Cardiac muscle cell (in vitro differentiated cells and primary cell): ENCODE measurements around the gene MGAT5B. TPM values are rescaled to one million over a fixed set of nuclear protein-coding genes. Genes with fewer than 3 reads are reported as not detected.

Experiments used
- DNase-seq, 2 donors: peaks; one replicate each; pipeline versions ENCODE4 v3.0.0 to v3.0.0-alpha.2; 2010 to 2017; ENCODE audit warnings: low read depth in 1 of 2, low spot score in 1 of 2
- H3K27ac ChIP-seq: fragments of 200-600 bp; sonication (generic); 2 replicates; pipeline ENCODE4 v1.5.1; 2016
- H3K27me3 ChIP-seq: fragments of 200-600 bp; sonication (generic); 2 replicates; pipeline ENCODE4 v1.6.0; 2016; ENCODE audit warnings: control low read depth
- H3K36me3 ChIP-seq: fragments of 200-600 bp; sonication (generic); 2 replicates; pipeline ENCODE4 v1.5.1; 2016; ENCODE audit warnings: control low read depth
- H3K4me1 ChIP-seq: fragments of 200-600 bp; sonication (generic); 2 replicates; pipeline ENCODE4 v1.8.1; 2017; ENCODE audit warnings: low read depth, mild to moderate bottlenecking, mixed run types
- H3K4me3 ChIP-seq: fragments of 200-600 bp; sonication (generic); 2 replicates; pipeline ENCODE4 v1.5.1; 2016; ENCODE audit warnings: mild to moderate bottlenecking
- H3K9me3 ChIP-seq: fragments of 200-600 bp; sonication (generic); 2 replicates; pipeline ENCODE4 v1.5.1; 2017; ENCODE audit warnings: low read depth, mild to moderate bottlenecking, control low read depth
- polyA plus RNA-seq: library from polyadenylated mRNA; unstranded; fragments of >200 nt; fragmentation: Nextera tagmentation; extraction: Ambion mirVana; gene quantifications from 2 replicates; pipeline ENCODE4 v1.2.1, GENCODE V29; 2016
- total RNA-seq: library from RNA; depleted of rRNA; stranded (reverse); fragments of >200 nt; gene quantifications from 2 replicates; pipeline ENCODE4 v1.2.3, GENCODE V29; 2016
- TF ChIP-seq, protein P1 (sequence below): IDR thresholded peaks from 2 replicates; pipeline ENCODE4 v1.5.1; 2012; ENCODE audit warnings: low read depth, mild to moderate bottlenecking, low read length

The MGAT5B gene
- total and polyA plus RNA-seq, 2 experiments from 2014 or later = 0.48 to 0.86 TPM

DNA sequence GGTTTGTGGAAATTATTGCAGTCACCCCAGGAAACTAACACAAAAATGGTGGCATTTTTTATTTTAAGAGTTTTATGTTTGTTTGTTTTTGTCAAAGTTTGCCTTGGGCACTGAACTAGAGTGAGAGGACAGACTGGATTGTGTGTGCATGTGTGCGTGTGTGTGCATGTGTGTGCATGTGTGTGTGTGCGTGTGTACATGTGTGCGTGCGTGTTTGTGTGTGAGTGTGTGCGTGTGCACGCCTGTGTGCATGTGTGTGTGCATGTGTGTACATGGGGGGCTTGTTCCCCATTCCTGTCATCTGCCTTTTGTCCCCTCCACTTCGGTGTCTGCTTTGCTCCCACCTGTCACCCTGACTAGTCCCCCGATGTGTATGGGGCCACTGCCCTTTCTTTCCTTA lies 32.5 kb downstream of the MGAT5B start:
- Histone ChIP-seq H3K27ac (no peak overlapping the region), H3K27me3 (no peaks in the 10 kb centered on the region), H3K4me1 (no peaks in the 10 kb centered on the region), H3K4me3 (no peak overlapping the region), H3K36me3 (no peaks in the 10 kb centered on the region), H3K9me3 (no peaks in the 10 kb centered on the region)
- no peak for DNase-seq
- TF ChIP-seq, protein P1, sequence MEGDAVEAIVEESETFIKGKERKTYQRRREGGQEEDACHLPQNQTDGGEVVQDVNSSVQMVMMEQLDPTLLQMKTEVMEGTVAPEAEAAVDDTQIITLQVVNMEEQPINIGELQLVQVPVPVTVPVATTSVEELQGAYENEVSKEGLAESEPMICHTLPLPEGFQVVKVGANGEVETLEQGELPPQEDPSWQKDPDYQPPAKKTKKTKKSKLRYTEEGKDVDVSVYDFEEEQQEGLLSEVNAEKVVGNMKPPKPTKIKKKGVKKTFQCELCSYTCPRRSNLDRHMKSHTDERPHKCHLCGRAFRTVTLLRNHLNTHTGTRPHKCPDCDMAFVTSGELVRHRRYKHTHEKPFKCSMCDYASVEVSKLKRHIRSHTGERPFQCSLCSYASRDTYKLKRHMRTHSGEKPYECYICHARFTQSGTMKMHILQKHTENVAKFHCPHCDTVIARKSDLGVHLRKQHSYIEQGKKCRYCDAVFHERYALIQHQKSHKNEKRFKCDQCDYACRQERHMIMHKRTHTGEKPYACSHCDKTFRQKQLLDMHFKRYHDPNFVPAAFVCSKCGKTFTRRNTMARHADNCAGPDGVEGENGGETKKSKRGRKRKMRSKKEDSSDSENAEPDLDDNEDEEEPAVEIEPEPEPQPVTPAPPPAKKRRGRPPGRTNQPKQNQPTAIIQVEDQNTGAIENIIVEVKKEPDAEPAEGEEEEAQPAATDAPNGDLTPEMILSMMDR = no peak

DNA sequence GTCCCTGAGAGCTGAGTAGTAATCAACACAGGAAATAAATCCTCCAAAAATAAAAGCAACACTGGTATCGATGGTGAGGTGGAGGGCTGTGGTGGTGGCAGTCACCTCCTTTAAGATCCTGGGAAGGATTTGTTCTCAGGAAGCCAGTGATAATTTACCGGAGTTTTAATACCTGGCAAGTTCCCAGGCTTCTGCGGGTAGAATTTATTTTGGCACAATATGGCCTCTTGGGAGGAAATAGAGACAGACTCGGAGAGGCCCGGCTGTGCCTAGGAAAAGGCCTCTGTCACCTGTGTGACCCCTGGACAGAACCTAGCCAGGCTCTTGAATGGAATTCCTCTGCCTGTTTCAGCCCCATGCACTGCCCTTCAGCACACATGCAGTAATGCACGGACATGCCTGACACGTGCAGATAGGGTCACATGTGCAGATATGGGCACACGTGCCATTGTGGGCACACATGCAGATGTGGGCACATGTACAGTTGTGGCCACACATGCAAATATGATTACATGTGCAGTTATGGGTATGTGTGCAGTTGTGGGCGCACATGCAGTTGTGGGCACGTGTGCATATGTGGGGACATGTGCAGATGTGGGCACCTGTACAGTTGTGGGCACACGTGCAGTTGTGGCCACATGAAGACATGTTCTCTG lies 33.5 kb downstream of the MGAT5B start:
- no peak for DNase-seq
- no peaks in the 10 kb centered on the region for H3K9me3 ChIP-seq
- TF ChIP-seq, protein P1 = no peak
- H3K4me1 ChIP-seq = no peaks in the 10 kb centered on the region
- H3K27me3 ChIP-seq = no peaks in the 10 kb centered on the region
- no peaks in the 10 kb centered on the region for H3K36me3 ChIP-seq
- no peak overlapping the region for H3K27ac ChIP-seq
- H3K4me3 ChIP-seq = no peak overlapping the region

DNA sequence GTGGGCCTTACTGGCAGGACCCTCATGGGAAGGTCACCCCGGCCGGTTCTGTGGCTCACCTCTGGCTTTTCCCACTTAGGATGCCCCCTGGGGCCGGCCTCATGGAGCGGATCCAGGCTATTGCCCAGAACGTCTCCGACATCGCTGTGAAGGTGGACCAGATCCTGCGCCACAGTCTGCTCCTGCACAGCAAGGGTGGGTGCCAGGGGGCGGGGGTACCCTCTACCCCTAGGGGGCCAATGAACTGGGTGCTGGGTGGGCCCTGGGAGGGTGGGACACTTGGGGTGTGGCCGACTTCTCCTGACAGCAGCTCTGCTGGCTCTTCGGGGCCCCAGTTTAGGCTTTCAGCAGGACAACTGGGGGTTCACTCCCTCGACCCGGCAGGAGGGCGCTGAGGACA lies 34.3 kb downstream of the MGAT5B start:
- Histone ChIP-seq H3K27ac (no peak overlapping the region), H3K36me3 (no peaks in the 10 kb centered on the region), H3K27me3 (no peaks in the 10 kb centered on the region), H3K9me3 (no peaks in the 10 kb centered on the region), H3K4me3 (no peak overlapping the region), H3K4me1 (no peaks in the 10 kb centered on the region)
- no peak for DNase-seq
- TF ChIP-seq, protein P1 = no peak

DNA sequence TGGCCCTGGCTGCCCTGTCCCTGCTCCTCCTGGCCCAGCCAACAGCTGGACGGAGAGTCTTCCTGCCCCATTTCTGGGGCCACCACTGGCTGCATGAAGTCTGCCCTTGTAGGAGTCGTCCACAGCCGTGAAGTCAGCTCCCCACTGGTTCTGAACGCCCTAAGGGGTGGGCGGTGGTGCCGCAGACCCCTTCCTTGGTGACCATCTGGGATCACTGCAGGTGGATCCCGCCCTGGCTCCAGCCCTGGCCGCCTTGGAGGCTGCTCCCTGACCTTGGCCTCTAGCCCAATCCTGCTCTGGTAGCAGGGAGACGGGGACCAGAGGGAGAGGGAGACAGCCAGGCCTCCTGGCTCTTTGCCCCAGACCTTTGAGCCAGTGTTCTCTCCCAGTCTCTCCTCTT lies 35.4 kb downstream of the MGAT5B start:
- no peaks in the 10 kb centered on the region for H3K9me3 ChIP-seq
- TF ChIP-seq, protein P1 = no peak
- no peaks in the 10 kb centered on the region for H3K27me3 ChIP-seq
- H3K4me3 ChIP-seq = no peak overlapping the region
- no peaks in the 10 kb centered on the region for H3K36me3 ChIP-seq
- no peak overlapping the region for H3K27ac ChIP-seq
- H3K4me1 ChIP-seq = no peaks in the 10 kb centered on the region
- DNase-seq = no peak

DNA sequence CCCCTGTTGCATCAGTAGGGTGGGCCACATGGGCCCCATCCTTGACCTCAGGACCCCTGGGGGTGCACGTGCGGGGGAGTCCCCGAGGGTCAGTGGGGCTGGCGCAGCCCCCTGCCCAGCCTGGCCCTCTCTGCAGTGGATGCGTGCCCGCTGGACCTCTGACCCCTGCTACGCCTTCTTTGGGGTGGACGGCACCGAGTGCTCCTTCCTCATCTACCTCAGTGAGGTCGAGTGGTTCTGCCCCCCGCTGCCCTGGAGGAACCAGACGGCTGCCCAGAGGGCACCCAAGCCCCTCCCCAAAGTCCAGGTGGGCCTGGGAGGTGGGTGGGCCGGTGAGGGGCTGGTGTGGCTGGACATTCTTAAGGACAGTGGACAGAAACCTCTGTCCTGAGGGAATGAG lies 35.9 kb downstream of the MGAT5B start:
- TF ChIP-seq, protein P1 = no peak
- Histone ChIP-seq H3K9me3 (no peaks in the 10 kb centered on the region), H3K4me3 (no peak overlapping the region), H3K27ac (no peak overlapping the region), H3K4me1 (no peaks in the 10 kb centered on the region), H3K27me3 (no peaks in the 10 kb centered on the region), H3K36me3 (no peaks in the 10 kb centered on the region)
- DNase-seq = no peak
